ENCODE data around the gene PSMD1. TPM values are rescaled to one million over a fixed set of nuclear protein-coding genes. Genes with fewer than 3 reads are reported as not detected.

Gene PSMD1
- total and polyA plus RNA-seq, 2 of the 8 experiments (the other 6 are each of a cell fraction or from before 2014, with no cell fraction given), result 179 to 272 TPM

- peaks cover 0 to 29% (median 9%) of the 10 kb centered on the region in 4 experiments; a peak in 4 of 8 replicates for H3K36me3 ChIP-seq (ENCODE audit: control insufficient read depth in 2 of 4, insufficient read depth in 4 of 4, low read length in 3 of 4)
- H3K4me3 ChIP-seq (ENCODE audit: extremely low read depth in 1 of 4, insufficient read depth in 2 of 4, low read depth in 3 of 4, low read length in 4 of 4), result no peak overlapping the region
- FAIRE-seq (no peak), DNase-seq (ENCODE audit: low read depth in 1 of 2, low spot score in 2 of 2) (no peak)
- H3K23me2 ChIP-seq (ENCODE audit: low read depth, low read length), result no peaks in the 10 kb centered on the region
- no peak overlapping the region for H2AK5ac ChIP-seq (ENCODE audit: low read depth, low read length)
- 92% methylated on average over 6 of the region's 6 CpGs; no CpG with 5 or more reads in 1 of the 2 experiments for WGBS, 2 experiments (ENCODE audit: extremely low coverage in 1 of 2, insufficient coverage in 1 of 2, insufficient read length in 1 of 2, insufficient replicate concordance in 2 of 2, low coverage in 1 of 2, low lambda C conversion rate in 2 of 2, missing lambda C conversion rate in 1 of 2)
- no peaks in the 10 kb centered on the region for H3K4me1 ChIP-seq (replicated peaks in 1 of 4; ENCODE audit: control insufficient read depth in 3 of 4, insufficient read depth in 4 of 4, low read length in 3 of 4)
- no peak overlapping the region for H3K4ac ChIP-seq (replicated peaks; ENCODE audit: insufficient read length, low read depth, low read length)
- no peak overlapping the region for H3K4me2 ChIP-seq (ENCODE audit: insufficient read depth in 1 of 2, low read depth in 2 of 2, low read length in 2 of 2)
- ChIA-PET POLR2A (ENCODE audit: partially characterized antibody) (no interaction called here), CTCF (ENCODE audit: partially characterized antibody) (interaction anchor here (1.4 kb wide), 1 partner anchor 15 kb away, joined by 3 read pairs; no protein-coding TSS in a partner anchor)
- no peak overlapping the region for H4K91ac ChIP-seq (replicated peaks; ENCODE audit: insufficient read length, low read length)
- H3K27me3 ChIP-seq (replicated peaks in 1 of 4; ENCODE audit: control insufficient read depth in 3 of 4, extremely low read depth in 1 of 4, insufficient read depth in 3 of 4, low read length in 3 of 4), result no peaks in the 10 kb centered on the region
- no peak overlapping the region for H4K8ac ChIP-seq (ENCODE audit: extremely low read depth, insufficient read depth, low read length)
- no peak overlapping the region for H3K9ac ChIP-seq (replicated peaks in 1 of 4; ENCODE audit: extremely low read depth in 1 of 4, low read depth in 3 of 4, low read length in 3 of 4)
- H2BK20ac ChIP-seq (ENCODE audit: low read length), result no peak overlapping the region
- H3K79me1 ChIP-seq (ENCODE audit: low read depth, low read length), result no peaks in the 10 kb centered on the region
- no peak overlapping the region for H2BK5ac ChIP-seq (ENCODE audit: low read depth, low read length)
- no peaks in the 10 kb centered on the region for H3K9me3 ChIP-seq (ENCODE audit: insufficient read depth in 2 of 2, low read depth in 1 of 2, low read length in 1 of 2)
- no peak overlapping the region for H3K56ac ChIP-seq (replicated peaks; ENCODE audit: insufficient read length, low read depth, low read length)
- H3K14ac ChIP-seq (ENCODE audit: insufficient read length), result no peak overlapping the region
- H3K18ac ChIP-seq (ENCODE audit: extremely low read depth, low read length), result no peak overlapping the region
- H4K20me1 ChIP-seq (replicated peaks in 1 of 2; ENCODE audit: control insufficient read depth in 1 of 2, insufficient read depth in 2 of 2, low read length in 2 of 2), result no peaks in the 10 kb centered on the region
- H3K27ac ChIP-seq (ENCODE audit: low read depth, low read length), result no peak overlapping the region
- no peak overlapping the region for H3K23ac ChIP-seq (ENCODE audit: insufficient read length)
- no peak overlapping the region for H4K5ac ChIP-seq (ENCODE audit: insufficient read length, low read depth, low read length)
- no peak overlapping the region for H2AFZ ChIP-seq (ENCODE audit: low read length)
- H3K79me2 ChIP-seq (ENCODE audit: control insufficient read depth in 1 of 2, insufficient read depth in 2 of 2, low read length in 2 of 2), result no peaks in the 10 kb centered on the region
- H2BK12ac ChIP-seq (ENCODE audit: low read depth, low read length), result no peak overlapping the region
- H2BK15ac ChIP-seq (ENCODE audit: low read length), result no peak overlapping the region
- H2BK120ac ChIP-seq (replicated peaks; ENCODE audit: low read depth, low read length), result no peak overlapping the region
- no peak for TF ChIP-seq SIX5 (IDR thresholded peaks at IDR 0.05; ENCODE audit: low read depth, low read length)
- no peak for TF ChIP-seq POU5F1 (IDR thresholded peaks at IDR 0.05; ENCODE audit: low read depth, low read length)
- no peak for TF ChIP-seq RBBP5 (IDR thresholded peaks at IDR 0.05; ENCODE audit: borderline replicate concordance, low read depth, low read length)
- TF ChIP-seq SP1 (IDR thresholded peaks at IDR 0.05; ENCODE audit: low read depth, low read length), result no peak
- no peak for TF ChIP-seq TAF7 (optimal IDR thresholded peaks at IDR 0.05; ENCODE audit: borderline replicate concordance, low read depth, low read length)
- TF ChIP-seq KDM5A (IDR thresholded peaks at IDR 0.05; ENCODE audit: low read length), result no peak
- TF ChIP-seq NANOG (IDR thresholded peaks at IDR 0.05; ENCODE audit: insufficient read depth, low read depth, low read length, poor library complexity, severe bottlenecking), result no peak
- no peak for TF ChIP-seq JUN (IDR thresholded peaks at IDR 0.05; ENCODE audit: low read depth, low read length)
- no peak for TF ChIP-seq FOSL1 (IDR thresholded peaks at IDR 0.05; ENCODE audit: insufficient read depth, low read depth, low read length)
- no peak for TF ChIP-seq RXRA (IDR thresholded peaks at IDR 0.05; ENCODE audit: insufficient read depth, low read depth, low read length)
- TF ChIP-seq SAP30 (IDR thresholded peaks at IDR 0.05; ENCODE audit: insufficient read depth, insufficient replicate concordance, low read length), result no peak
- TF ChIP-seq EP300 (IDR thresholded peaks at IDR 0.05; ENCODE audit: borderline replicate concordance in 1 of 2, low read depth in 2 of 2, low read length in 2 of 2), result no peak
- no peak for TF ChIP-seq PHF8 (conservative IDR thresholded peaks at IDR 0.05; ENCODE audit: low read depth, low read length)
- no peak for TF ChIP-seq SIRT6 (IDR thresholded peaks at IDR 0.05; ENCODE audit: low read length)
- no peak for TF ChIP-seq SP2 (IDR thresholded peaks at IDR 0.05; ENCODE audit: low read length)
These were observed 88.2 kb downstream of the PSMD1 start for GRCh38 chr2:231144896-231145295.
